Embryonic facial prominence (tissue), 1 donor: ENCODE measurements around the gene AAK1.
"Not testable (repeated sequence)": the region's sequence is repeated elsewhere in the genome, so short reads cannot be mapped to it uniquely, and the experiment has no call there.

ENCODE experiments used
- DNase-seq: peaks from one replicate; pipeline ENCODE4 v3.0.0-alpha.2; 2016; ENCODE audit errors: extremely low spot score

AAK1 gene

GRCh38 chr2:69453475-69454129 is 189.9 kb downstream of the AAK1 start:
- no peak for DNase-seq

GRCh38 chr2:69452687-69453086 is 190.9 kb downstream of the AAK1 start:
- no peak for DNase-seq

GRCh38 chr2:69450735-69451416 is 192.7 kb downstream of the AAK1 start:
- no peak for DNase-seq

- DNase-seq: no peak
These were observed 193.6 kb downstream of the AAK1 start for GRCh38 chr2:69449906-69450305.

GRCh38 chr2:69443673-69444072 is 199.9 kb downstream of the AAK1 start:
- DNase-seq: not testable (repeated sequence)

GRCh38 chr2:69439499-69439898 is 204.0 kb downstream of the AAK1 start:
- DNase-seq: not testable (repeated sequence)

GRCh38 chr2:69438580-69438979 is 205.0 kb downstream of the AAK1 start:
- no peak for DNase-seq

- no peak for DNase-seq
These were observed 205.8 kb downstream of the AAK1 start for GRCh38 chr2:69437751-69438154.

GRCh38 chr2:69436938-69437750 is 206.4 kb downstream of the AAK1 start, which contains the start of gene NFU1:
Gene NFU1 (minus strand): TSS chr2:69437435. CDS start chr2:69437422, 13 bp downstream.
- DNase-seq: peak; percentile 92

- no peak for DNase-seq
These were observed 207.0 kb downstream of the AAK1 start for GRCh38 chr2:69436596-69436937.

GRCh38 chr2:69434753-69435152 is 208.8 kb downstream of the AAK1 start:
- DNase-seq: no peak

GRCh38 chr2:69429491-69430183 is 213.9 kb downstream of the AAK1 start:
- no peak for DNase-seq

- no peak for DNase-seq
These were observed 214.6 kb downstream of the AAK1 start for GRCh38 chr2:69428981-69429380.

GRCh38 chr2:69424419-69424818 is 219.1 kb downstream of the AAK1 start:
- DNase-seq: no peak

GRCh38 chr2:69422198-69422597 is 221.3 kb downstream of the AAK1 start:
- DNase-seq: no peak

GRCh38 chr2:69419111-69419510 is 224.4 kb downstream of the AAK1 start:
- DNase-seq: not testable (repeated sequence)

GRCh38 chr2:69416147-69416546 is 227.4 kb downstream of the AAK1 start:
- no peak for DNase-seq
